Liver (tissue), 9 donors: ENCODE measurements around the gene RAB31. TPM values are rescaled to one million over a fixed set of nuclear protein-coding genes. Genes with fewer than 3 reads are reported as not detected.

Experiments
- DNase-seq: peaks from one replicate; pipeline ENCODE4 v3.0.0-alpha.2; 2017; ENCODE audit warnings: low spot score
- H3K27ac ChIP-seq, 2 donors: one replicate each; pipeline ENCODE4 v1.7.0; 2013; ENCODE audit warnings: inconsistent platforms in 2 of 2, low read length in 2 of 2, control low read depth in 1 of 2, low read depth in 1 of 2, mild to moderate bottlenecking in 1 of 2
- H3K27me3 ChIP-seq, 4 donors: one replicate each; pipeline versions ENCODE4 v1.6.1 to v1.7.0; 2013; ENCODE audit warnings: low read length in 3 of 4, inconsistent platforms in 1 of 4, mild to moderate bottlenecking in 1 of 4, moderate library complexity in 1 of 4; ENCODE audit not compliant: control insufficient read depth in 4 of 4, insufficient read depth in 4 of 4
- H3K36me3 ChIP-seq, 4 donors: one replicate each; pipeline versions ENCODE4 v1.6.1 to v1.7.0; 2013; ENCODE audit warnings: low read length in 3 of 4, mild to moderate bottlenecking in 3 of 4, low read depth in 1 of 4, moderate library complexity in 1 of 4; ENCODE audit not compliant: control insufficient read depth in 4 of 4, insufficient read depth in 3 of 4
- H3K4me1 ChIP-seq, 4 donors: one replicate each; pipeline versions ENCODE4 v1.6.1 to v1.7.0; 2013; ENCODE audit warnings: low read length in 3 of 4, mild to moderate bottlenecking in 3 of 4, moderate library complexity in 1 of 4; ENCODE audit not compliant: control insufficient read depth in 4 of 4, insufficient read depth in 4 of 4
- H3K4me3 ChIP-seq, 3 donors: one replicate each; pipeline versions ENCODE4 v1.6.1 to v1.7.0; 2013; ENCODE audit warnings: low read length in 3 of 3, control low read depth in 1 of 3, low read depth in 1 of 3, mild to moderate bottlenecking in 1 of 3
- H3K9ac ChIP-seq, 2 donors: one replicate each; pipeline ENCODE4 v1.7.0; 2013; ENCODE audit warnings: low read length in 2 of 2, mild to moderate bottlenecking in 2 of 2, moderate library complexity in 2 of 2, control low read depth in 1 of 2, low read depth in 1 of 2
- H3K9me3 ChIP-seq, 4 donors: one replicate each; pipeline versions ENCODE4 v1.6.1 to v1.7.0; 2013; ENCODE audit warnings: low read length in 3 of 4; ENCODE audit not compliant: control insufficient read depth in 4 of 4
- CTCF ChIP-seq: fragments of 150-350 bp; IDR thresholded peaks from 2 replicates; pipeline ENCODE4 v1.5.1; 2017; ENCODE audit warnings: improper control_type of control experiment, low read depth, low read length; ENCODE audit not compliant: missing input control
- EGR1 ChIP-seq, 2 donors: IDR thresholded peaks; 2 replicates each; pipeline ENCODE4 v1.6.1; 2016 to 2018; ENCODE audit warnings: antibody characterized with exemption in 2 of 2, low read depth in 2 of 2
- FOXA1 ChIP-seq: IDR thresholded peaks from 2 replicates; pipeline ENCODE4 v1.6.1; 2016; ENCODE audit warnings: antibody characterized with exemption
- FOXA2 ChIP-seq: IDR thresholded peaks from 2 replicates; pipeline ENCODE4 v1.6.1; 2016; ENCODE audit warnings: antibody characterized with exemption
- GABPA ChIP-seq, 2 donors: IDR thresholded peaks in 1 of 2; conservative IDR thresholded peaks in 1 of 2; 2 replicates each; pipeline ENCODE4 v1.6.1; 2016; ENCODE audit warnings: antibody characterized with exemption in 2 of 2, mild to moderate bottlenecking in 1 of 2, moderate library complexity in 1 of 2
- HNF4A ChIP-seq, 2 donors: conservative IDR thresholded peaks; 2 replicates each; pipeline ENCODE4 v1.6.1; 2016; ENCODE audit warnings: antibody characterized with exemption in 2 of 2, mild to moderate bottlenecking in 2 of 2
- HNF4G ChIP-seq: IDR thresholded peaks from 2 replicates; pipeline ENCODE4 v1.6.1; 2016; ENCODE audit warnings: antibody characterized with exemption
- JUND ChIP-seq, 2 donors: IDR thresholded peaks; 2 replicates each; pipeline ENCODE4 v1.6.1; 2016; ENCODE audit warnings: antibody characterized with exemption in 2 of 2
- MAX ChIP-seq: IDR thresholded peaks from 2 replicates; pipeline ENCODE4 v1.6.1; 2016; ENCODE audit warnings: antibody characterized with exemption
- NR2F2 ChIP-seq: IDR thresholded peaks from 2 replicates; pipeline ENCODE4 v1.6.1; 2016; ENCODE audit warnings: antibody characterized with exemption
- RAD21 ChIP-seq, 2 donors: IDR thresholded peaks; 2 replicates each; pipeline ENCODE4 v1.6.1; 2016; ENCODE audit warnings: antibody characterized with exemption in 2 of 2, mild to moderate bottlenecking in 2 of 2
- RXRA ChIP-seq, 2 donors: IDR thresholded peaks; 2 replicates each; pipeline ENCODE4 v1.6.1; 2017 to 2018; ENCODE audit warnings: antibody characterized with exemption in 2 of 2, mild to moderate bottlenecking in 1 of 2
- SP1 ChIP-seq: IDR thresholded peaks from 2 replicates; pipeline ENCODE4 v1.6.1; 2018; ENCODE audit warnings: antibody characterized with exemption, mild to moderate bottlenecking
- TAF1 ChIP-seq: conservative IDR thresholded peaks from 2 replicates; pipeline ENCODE4 v1.6.1; 2016; ENCODE audit warnings: antibody characterized with exemption, mild to moderate bottlenecking
- YY1 ChIP-seq: IDR thresholded peaks from 2 replicates; pipeline ENCODE4 v1.6.1; 2016; ENCODE audit warnings: antibody characterized with exemption, mild to moderate bottlenecking
- ZBTB33 ChIP-seq: IDR thresholded peaks from 2 replicates; pipeline ENCODE4 v1.6.1; 2016; ENCODE audit warnings: antibody characterized with exemption
- WGBS: extraction: QIAGEN DNeasy Blood & Tissue Kit; methylation state at CpG from one replicate; pipeline ENCODE4 v1.1.7; 2013; 5-methylcytosine and 5-hydroxymethylcytosine counted together
- polyA plus RNA-seq, 2 donors: library from polyadenylated mRNA; stranded (reverse) in 1 of 2; unstranded in 1 of 2; fragments of 200-250 nt in 1 of 2; fragments of >200 nt in 1 of 2; fragmentation: Nextera tagmentation in 1 of 2; extraction: Ambion mirVana in 1 of 2; gene quantifications; one replicate each; pipeline versions ENCODE4 v1.2.1 to v1.2.3, GENCODE V29; 2013 to 2015
- total RNA-seq, 2 donors: library from RNA; depleted of rRNA; stranded (reverse); fragments of >200 nt; gene quantifications; one replicate each; pipeline ENCODE4 v1.2.3, GENCODE V29; 2014
- TF ChIP-seq, protein P1 (sequence below): IDR thresholded peaks from 2 replicates; pipeline ENCODE4 v1.6.1; 2016; ENCODE audit warnings: antibody characterized with exemption, mild to moderate bottlenecking
- TF ChIP-seq, protein P2 (sequence below): IDR thresholded peaks from 2 replicates; pipeline ENCODE4 v1.6.1; 2016; ENCODE audit warnings: antibody characterized with exemption
- donor health status: healthy.
- donor health status: healthy.
- donor health status: healthy.
- donor health status: healthy.
- donor health status: healthy.

Gene RAB31
- total and polyA plus RNA-seq, 4 donors, result 3.6 to 12.8 (median 9.7) TPM

GRCh38 chr18:9878783-9879242 is 170.7 kb downstream of the RAB31 start:
- 93% methylated on average over 6 of the region's 6 CpGs for WGBS
- TF ChIP-seq RXRA (IDR thresholded peaks at IDR 0.05) (no peak), ZBTB33 (no peak), YY1 (no peak), SP1 (no peak), JUND (IDR thresholded peaks at IDR 0.05) (no peak), NR2F2 (no peak), EGR1 (IDR thresholded peaks at IDR 0.05; ENCODE audit: low read depth in 2 of 2) (no peak), FOXA2 (no peak), FOXA1 (no peak)
- Histone ChIP-seq H3K4me3 (no peak overlapping the region), H3K4me1 (no peaks in the 10 kb centered on the region), H3K9me3 (no peaks in the 10 kb centered on the region), H3K27me3 (no peaks in the 10 kb centered on the region), H3K27ac (no peak overlapping the region), H3K36me3 (no peaks in the 10 kb centered on the region), H3K9ac (no peak overlapping the region)
- no peak for DNase-seq

DNA sequence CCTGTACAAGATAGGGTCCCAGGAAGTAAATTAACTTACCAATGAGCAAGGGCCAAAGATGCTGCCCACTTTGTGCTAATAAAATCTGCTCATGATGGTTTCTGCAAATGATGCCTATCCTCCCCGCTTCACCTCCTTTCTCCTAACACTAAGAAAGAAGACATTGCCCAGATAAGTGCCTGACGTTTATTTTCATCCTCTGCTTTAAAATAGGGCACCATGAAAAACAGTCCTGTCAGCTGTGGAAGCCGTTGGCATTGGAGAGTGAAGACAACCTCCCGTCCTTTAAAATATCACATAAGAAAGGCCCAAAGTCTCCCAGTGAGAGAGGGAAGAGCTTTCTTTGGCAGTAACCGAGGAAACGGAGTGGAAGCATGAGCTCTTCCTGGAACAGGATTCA is 176.0 kb downstream of the RAB31 start:
- 85% methylated on average over 6 of the region's 6 CpGs for WGBS
- TF ChIP-seq FOXA2 (no peak), RAD21 (IDR thresholded peaks at IDR 0.05) (no peak), ZBTB33 (no peak), YY1 (no peak), HNF4G (no peak), JUND (IDR thresholded peaks at IDR 0.05) (no peak), TAF1 (no peak), HNF4A (conservative IDR thresholded peaks at IDR 0.05) (no peak), RXRA (IDR thresholded peaks at IDR 0.05) (no peak), GABPA (IDR thresholded peaks at IDR 0.05 in 1 of 2, conservative IDR thresholded peaks at IDR 0.05 in 1 of 2) (no peak), NR2F2 (no peak), FOXA1 (no peak), CTCF (no peak), MAX (no peak), SP1 (no peak), EGR1 (IDR thresholded peaks at IDR 0.05; ENCODE audit: low read depth in 2 of 2) (no peak)
- TF ChIP-seq, protein P1, sequence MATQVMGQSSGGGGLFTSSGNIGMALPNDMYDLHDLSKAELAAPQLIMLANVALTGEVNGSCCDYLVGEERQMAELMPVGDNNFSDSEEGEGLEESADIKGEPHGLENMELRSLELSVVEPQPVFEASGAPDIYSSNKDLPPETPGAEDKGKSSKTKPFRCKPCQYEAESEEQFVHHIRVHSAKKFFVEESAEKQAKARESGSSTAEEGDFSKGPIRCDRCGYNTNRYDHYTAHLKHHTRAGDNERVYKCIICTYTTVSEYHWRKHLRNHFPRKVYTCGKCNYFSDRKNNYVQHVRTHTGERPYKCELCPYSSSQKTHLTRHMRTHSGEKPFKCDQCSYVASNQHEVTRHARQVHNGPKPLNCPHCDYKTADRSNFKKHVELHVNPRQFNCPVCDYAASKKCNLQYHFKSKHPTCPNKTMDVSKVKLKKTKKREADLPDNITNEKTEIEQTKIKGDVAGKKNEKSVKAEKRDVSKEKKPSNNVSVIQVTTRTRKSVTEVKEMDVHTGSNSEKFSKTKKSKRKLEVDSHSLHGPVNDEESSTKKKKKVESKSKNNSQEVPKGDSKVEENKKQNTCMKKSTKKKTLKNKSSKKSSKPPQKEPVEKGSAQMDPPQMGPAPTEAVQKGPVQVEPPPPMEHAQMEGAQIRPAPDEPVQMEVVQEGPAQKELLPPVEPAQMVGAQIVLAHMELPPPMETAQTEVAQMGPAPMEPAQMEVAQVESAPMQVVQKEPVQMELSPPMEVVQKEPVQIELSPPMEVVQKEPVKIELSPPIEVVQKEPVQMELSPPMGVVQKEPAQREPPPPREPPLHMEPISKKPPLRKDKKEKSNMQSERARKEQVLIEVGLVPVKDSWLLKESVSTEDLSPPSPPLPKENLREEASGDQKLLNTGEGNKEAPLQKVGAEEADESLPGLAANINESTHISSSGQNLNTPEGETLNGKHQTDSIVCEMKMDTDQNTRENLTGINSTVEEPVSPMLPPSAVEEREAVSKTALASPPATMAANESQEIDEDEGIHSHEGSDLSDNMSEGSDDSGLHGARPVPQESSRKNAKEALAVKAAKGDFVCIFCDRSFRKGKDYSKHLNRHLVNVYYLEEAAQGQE, result no peak
- TF ChIP-seq, protein P2, sequence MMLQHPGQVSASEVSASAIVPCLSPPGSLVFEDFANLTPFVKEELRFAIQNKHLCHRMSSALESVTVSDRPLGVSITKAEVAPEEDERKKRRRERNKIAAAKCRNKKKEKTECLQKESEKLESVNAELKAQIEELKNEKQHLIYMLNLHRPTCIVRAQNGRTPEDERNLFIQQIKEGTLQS, result no peak

More for the DNA sequence above, 176.0 kb downstream of the RAB31 start:
- H3K27me3 ChIP-seq, result no peaks in the 10 kb centered on the region
- no peak overlapping the region for H3K27ac ChIP-seq
- H3K4me1 ChIP-seq, result no peaks in the 10 kb centered on the region
- H3K4me3 ChIP-seq, result no peak overlapping the region
- H3K9ac ChIP-seq, result no peak overlapping the region
- H3K36me3 ChIP-seq, result no peaks in the 10 kb centered on the region
- no peaks in the 10 kb centered on the region for H3K9me3 ChIP-seq
- no peak for DNase-seq
